ENCODE data around the gene CD200R1. TPM values are rescaled to one million over a fixed set of nuclear protein-coding genes. Genes with fewer than 3 reads are reported as not detected.
"Not testable (repeated sequence)": the region's sequence is repeated elsewhere in the genome, so short reads cannot be mapped to it uniquely, and the experiment has no call there.

The CD200R1 gene
- polyA plus RNA-seq, 4 donors: 0.27 to 1.3 (median 0.48) TPM; not detected in 1

DNA sequence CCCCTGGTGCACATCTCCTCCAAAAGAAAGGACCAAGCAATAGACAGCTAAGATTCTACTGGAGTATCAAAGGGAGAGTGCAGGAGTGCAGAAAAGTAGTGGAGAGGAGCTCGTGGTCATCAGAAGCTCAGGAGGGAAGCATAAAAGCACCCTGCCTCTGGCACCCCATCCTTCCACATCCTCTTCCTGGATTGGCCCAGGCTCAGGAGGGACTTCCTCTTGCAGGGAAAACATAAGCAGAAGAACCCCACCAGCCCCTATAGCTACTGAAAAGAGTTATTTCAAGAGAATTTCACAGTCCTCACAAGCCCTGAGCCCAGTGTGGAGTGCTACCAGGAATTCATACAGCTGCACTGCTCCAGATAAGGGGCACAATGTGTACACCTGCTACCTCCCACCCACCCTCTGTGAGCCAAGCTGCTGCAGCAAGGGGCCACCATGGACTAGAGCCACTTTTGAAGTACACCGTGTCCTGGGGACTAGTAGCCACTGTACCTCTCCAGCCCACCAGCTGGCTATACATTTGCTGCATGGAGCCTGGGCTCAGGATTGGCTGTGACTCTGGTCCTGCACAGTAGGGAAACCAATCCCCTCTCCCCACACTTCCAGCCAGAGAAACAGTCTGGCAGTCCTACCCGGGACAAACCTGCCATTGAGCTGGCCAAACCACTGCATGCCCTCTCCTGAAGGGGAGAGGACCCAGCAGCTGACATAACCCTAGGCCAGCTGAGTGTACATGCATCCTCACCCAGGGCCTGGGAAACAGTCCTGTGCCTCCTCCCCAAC lies 43.0 kb downstream of the CD200R1 start:
- WGBS, 3 donors: 64 to 73% (median 67%) methylated on average over 3 of the region's 3 CpGs
- DNase-seq (no peak), FAIRE-seq (no peak)
- H3K36me3 ChIP-seq (ENCODE audit: control insufficient read depth in 3 of 3, insufficient read depth in 2 of 3, low read depth in 1 of 3, low read length in 3 of 3): no peaks in the 10 kb centered on the region
- H3K4me3 ChIP-seq (ENCODE audit: low read depth in 1 of 3, low read length in 3 of 3): no peak overlapping the region
- no peaks in the 10 kb centered on the region for H3K9me3 ChIP-seq (ENCODE audit: control insufficient read depth in 2 of 2, insufficient read depth in 1 of 2, low read depth in 1 of 2, low read length in 1 of 2)
- H3K27me3 ChIP-seq (ENCODE audit: control insufficient read depth in 3 of 3, insufficient read depth in 3 of 3, low read length in 3 of 3): no peaks in the 10 kb centered on the region
- H3K27ac ChIP-seq (ENCODE audit: low read depth in 1 of 3, low read length in 2 of 3): no peak overlapping the region
- no peaks in the 10 kb centered on the region for H3K4me1 ChIP-seq (ENCODE audit: control insufficient read depth in 3 of 3, insufficient read depth in 2 of 3, low read depth in 1 of 3, low read length in 2 of 3)

DNA sequence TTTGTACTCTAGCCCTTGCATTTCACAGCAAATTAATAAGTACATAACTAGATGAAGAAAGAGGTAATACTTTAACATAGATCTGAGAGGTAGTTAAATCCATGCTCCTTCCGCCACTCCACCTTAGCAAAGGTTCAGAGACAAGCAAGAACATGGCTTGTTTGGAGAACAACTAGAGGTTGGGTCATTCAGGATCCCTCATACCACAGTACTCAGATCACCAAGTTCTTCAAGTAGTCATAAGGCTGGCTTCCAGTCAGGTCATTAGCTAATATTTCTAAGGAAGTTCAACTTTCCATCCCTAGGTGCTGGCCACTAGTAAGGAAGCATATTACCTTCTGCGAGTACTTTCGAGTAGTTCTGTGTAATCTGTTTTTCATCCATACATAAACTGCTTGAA lies 44.1 kb downstream of the CD200R1 start:
- Histone ChIP-seq H3K4me1 (ENCODE audit: control insufficient read depth in 3 of 3, insufficient read depth in 2 of 3, low read depth in 1 of 3, low read length in 2 of 3) (no peaks in the 10 kb centered on the region), H3K27me3 (ENCODE audit: control insufficient read depth in 3 of 3, insufficient read depth in 3 of 3, low read length in 3 of 3) (no peaks in the 10 kb centered on the region), H3K9me3 (ENCODE audit: control insufficient read depth in 2 of 2, insufficient read depth in 1 of 2, low read depth in 1 of 2, low read length in 1 of 2) (no peaks in the 10 kb centered on the region), H3K27ac (ENCODE audit: low read depth in 1 of 3, low read length in 2 of 3) (no peak overlapping the region), H3K4me3 (ENCODE audit: low read depth in 1 of 3, low read length in 3 of 3) (no peak overlapping the region), H3K36me3 (ENCODE audit: control insufficient read depth in 3 of 3, insufficient read depth in 2 of 3, low read depth in 1 of 3, low read length in 3 of 3) (no peaks in the 10 kb centered on the region)
- no peak for DNase-seq
- 94 to 96% (median 96%) methylated on average over 3 of the region's 3 CpGs for WGBS, 3 donors
- FAIRE-seq: no peak

DNA sequence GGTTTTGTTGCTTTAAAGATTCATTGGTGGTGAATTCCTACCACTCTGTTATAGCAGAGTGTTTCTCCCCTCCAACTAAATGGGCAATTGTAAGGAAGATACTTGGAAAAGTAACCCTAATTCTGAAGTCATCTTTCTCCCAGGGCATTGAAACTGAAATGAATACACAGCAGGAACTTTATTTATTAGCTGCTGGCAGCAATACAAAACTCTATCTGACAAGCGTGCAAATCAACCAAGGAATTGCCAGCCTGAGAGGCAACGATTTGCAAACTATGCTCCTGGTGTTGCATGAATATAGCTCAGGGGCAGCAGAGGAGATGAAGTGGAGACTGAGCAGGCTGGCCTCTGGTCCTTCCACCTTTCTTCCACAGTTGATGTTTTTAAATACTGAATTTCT lies 48.9 kb downstream of the CD200R1 start:
- no peaks in the 10 kb centered on the region for H3K4me1 ChIP-seq (ENCODE audit: control insufficient read depth in 3 of 3, insufficient read depth in 2 of 3, low read depth in 1 of 3, low read length in 2 of 3)
- H3K4me3 ChIP-seq (ENCODE audit: low read depth in 1 of 3, low read length in 3 of 3): no peak overlapping the region
- DNase-seq: no peak
- no peak overlapping the region for H3K27ac ChIP-seq (ENCODE audit: low read depth in 1 of 3, low read length in 2 of 3)
- H3K36me3 ChIP-seq (ENCODE audit: control insufficient read depth in 3 of 3, insufficient read depth in 2 of 3, low read depth in 1 of 3, low read length in 3 of 3): no peaks in the 10 kb centered on the region
- no peak for FAIRE-seq
- whole genome bisulfite sequencing, 3 donors: 37 to 58% (median 44%) methylated on average over 2 of the region's 2 CpGs
- no peaks in the 10 kb centered on the region for H3K27me3 ChIP-seq (ENCODE audit: control insufficient read depth in 3 of 3, insufficient read depth in 3 of 3, low read length in 3 of 3)
- no peaks in the 10 kb centered on the region for H3K9me3 ChIP-seq (ENCODE audit: control insufficient read depth in 2 of 2, insufficient read depth in 1 of 2, low read depth in 1 of 2, low read length in 1 of 2)

DNA sequence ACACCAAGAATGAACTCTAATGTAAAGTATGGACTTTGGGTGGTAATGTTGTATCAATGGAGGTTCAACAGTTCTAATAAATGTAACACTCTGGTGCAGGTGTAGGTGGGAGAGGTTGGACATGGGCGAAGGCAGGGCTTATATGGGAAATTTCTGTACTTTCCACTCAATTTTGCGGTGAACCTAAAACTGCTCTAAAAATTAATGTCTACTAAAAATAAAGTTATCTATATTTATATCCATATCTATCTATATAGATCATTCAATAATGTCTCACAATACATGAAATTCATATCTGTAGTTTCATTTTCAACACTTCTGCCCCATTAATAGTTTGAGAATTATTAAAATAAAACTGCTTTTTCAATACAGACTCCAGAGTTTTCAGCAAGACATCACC lies 49.3 kb downstream of the CD200R1 start:
- FAIRE-seq (no peak), DNase-seq (no peak)
- no peaks in the 10 kb centered on the region for H3K4me1 ChIP-seq (ENCODE audit: control insufficient read depth in 3 of 3, insufficient read depth in 2 of 3, low read depth in 1 of 3, low read length in 2 of 3)
- no peak overlapping the region for H3K27ac ChIP-seq (ENCODE audit: low read depth in 1 of 3, low read length in 2 of 3)
- H3K4me3 ChIP-seq (ENCODE audit: low read depth in 1 of 3, low read length in 3 of 3): no peak overlapping the region
- WGBS, 3 donors: 81 to 91% (median 83%) methylated on average over 2 of the region's 2 CpGs
- no peaks in the 10 kb centered on the region for H3K27me3 ChIP-seq (ENCODE audit: control insufficient read depth in 3 of 3, insufficient read depth in 3 of 3, low read length in 3 of 3)
- H3K36me3 ChIP-seq (ENCODE audit: control insufficient read depth in 3 of 3, insufficient read depth in 2 of 3, low read depth in 1 of 3, low read length in 3 of 3): no peaks in the 10 kb centered on the region
- no peaks in the 10 kb centered on the region for H3K9me3 ChIP-seq (ENCODE audit: control insufficient read depth in 2 of 2, insufficient read depth in 1 of 2, low read depth in 1 of 2, low read length in 1 of 2)

DNA sequence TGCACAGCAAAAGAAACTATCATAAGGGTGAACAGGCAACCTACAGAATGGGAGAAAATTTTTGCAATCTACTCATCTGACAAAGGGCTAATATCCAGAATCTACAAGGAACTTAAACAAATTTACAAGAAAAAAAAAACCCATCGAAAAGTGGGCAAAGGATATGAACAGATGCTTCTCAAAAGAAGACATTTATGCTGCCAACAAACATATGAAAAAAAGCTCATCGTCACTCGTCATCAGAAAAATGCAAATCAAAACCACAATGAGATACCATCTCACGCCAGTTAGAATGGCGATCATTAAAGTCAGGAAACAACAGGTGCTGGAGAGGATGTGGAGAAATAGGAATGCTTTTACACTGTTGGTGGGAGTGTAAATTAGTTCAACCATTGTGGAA lies 55.4 kb downstream of the CD200R1 start:
- not testable (repeated sequence) for H3K4me3 ChIP-seq (ENCODE audit: low read depth in 1 of 3, low read length in 3 of 3); H3K4me1 ChIP-seq (ENCODE audit: control insufficient read depth in 3 of 3, insufficient read depth in 2 of 3, low read depth in 1 of 3, low read length in 2 of 3); H3K27ac ChIP-seq (ENCODE audit: low read depth in 1 of 3, low read length in 2 of 3); DNase-seq; H3K27me3 ChIP-seq (ENCODE audit: control insufficient read depth in 3 of 3, insufficient read depth in 3 of 3, low read length in 3 of 3); H3K36me3 ChIP-seq (ENCODE audit: control insufficient read depth in 3 of 3, insufficient read depth in 2 of 3, low read depth in 1 of 3, low read length in 3 of 3); H3K9me3 ChIP-seq (ENCODE audit: control insufficient read depth in 2 of 2, insufficient read depth in 1 of 2, low read depth in 1 of 2, low read length in 1 of 2); FAIRE-seq
- 88 to 89% (median 88%) methylated on average over 5 of the region's 5 CpGs for WGBS, 3 donors

DNA sequence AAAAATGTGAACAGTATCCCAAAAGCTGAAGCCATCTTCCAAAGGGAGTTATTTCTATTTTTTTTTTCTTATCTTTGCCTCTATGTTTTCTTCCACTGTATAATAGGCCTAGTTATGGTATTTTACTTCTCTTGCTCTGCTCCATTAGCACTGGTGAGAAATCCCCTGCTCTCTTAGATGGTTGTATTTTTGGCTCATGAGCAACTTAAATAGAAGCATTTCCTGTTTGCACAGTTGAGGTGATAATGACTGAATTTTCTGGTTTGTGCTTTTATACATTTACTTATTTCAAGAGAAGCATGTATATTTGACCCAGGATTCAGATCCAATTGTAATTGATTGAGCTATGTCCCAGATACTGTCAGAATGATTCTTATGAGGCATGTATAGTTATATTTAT lies 66.7 kb downstream of the CD200R1 start:
- DNase-seq (no peak), FAIRE-seq (no peak)
- H3K27me3 ChIP-seq (ENCODE audit: control insufficient read depth in 3 of 3, insufficient read depth in 3 of 3, low read length in 3 of 3): no peaks in the 10 kb centered on the region
- no peaks in the 10 kb centered on the region for H3K9me3 ChIP-seq (ENCODE audit: control insufficient read depth in 2 of 2, insufficient read depth in 1 of 2, low read depth in 1 of 2, low read length in 1 of 2)
- no peak overlapping the region for H3K27ac ChIP-seq (ENCODE audit: low read depth in 1 of 3, low read length in 2 of 3)
- H3K36me3 ChIP-seq (ENCODE audit: control insufficient read depth in 3 of 3, insufficient read depth in 2 of 3, low read depth in 1 of 3, low read length in 3 of 3): no peaks in the 10 kb centered on the region
- H3K4me1 ChIP-seq (ENCODE audit: control insufficient read depth in 3 of 3, insufficient read depth in 2 of 3, low read depth in 1 of 3, low read length in 2 of 3): no peaks in the 10 kb centered on the region
- H3K4me3 ChIP-seq (ENCODE audit: low read depth in 1 of 3, low read length in 3 of 3): no peak overlapping the region

DNA sequence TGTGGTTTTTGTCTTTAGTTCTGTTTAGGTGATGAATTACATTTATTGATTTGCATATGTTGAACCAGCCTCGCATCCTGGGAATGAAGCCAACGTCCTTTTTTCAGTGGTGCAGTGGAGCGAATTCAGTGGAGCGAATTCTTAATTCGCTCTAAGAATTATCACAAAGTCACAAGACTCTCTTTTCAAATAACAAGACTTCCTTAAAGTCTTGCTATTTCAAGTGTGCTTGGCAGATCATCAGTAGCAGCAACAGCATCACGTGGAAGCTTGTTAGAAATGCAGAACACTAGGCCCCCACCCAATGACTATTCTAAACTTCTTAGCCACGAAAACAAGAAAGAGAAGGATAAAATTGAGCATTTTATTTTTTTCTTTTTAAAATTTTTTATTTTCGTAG lies 70.1 kb downstream of the CD200R1 start:
- H3K36me3 ChIP-seq (ENCODE audit: control insufficient read depth in 3 of 3, insufficient read depth in 2 of 3, low read depth in 1 of 3, low read length in 3 of 3): no peaks in the 10 kb centered on the region
- WGBS, 3 donors: 79 to 84% (median 83%) methylated on average over 8 of the region's 8 CpGs
- no peaks in the 10 kb centered on the region for H3K4me1 ChIP-seq (ENCODE audit: control insufficient read depth in 3 of 3, insufficient read depth in 2 of 3, low read depth in 1 of 3, low read length in 2 of 3)
- no peak for DNase-seq
- H3K27ac ChIP-seq (ENCODE audit: low read depth in 1 of 3, low read length in 2 of 3): no peak overlapping the region
- FAIRE-seq: no peak
- H3K27me3 ChIP-seq (ENCODE audit: control insufficient read depth in 3 of 3, insufficient read depth in 3 of 3, low read length in 3 of 3): no peaks in the 10 kb centered on the region
- H3K9me3 ChIP-seq (ENCODE audit: control insufficient read depth in 2 of 2, insufficient read depth in 1 of 2, low read depth in 1 of 2, low read length in 1 of 2): no peaks in the 10 kb centered on the region
- no peak overlapping the region for H3K4me3 ChIP-seq (ENCODE audit: low read depth in 1 of 3, low read length in 3 of 3)

DNA sequence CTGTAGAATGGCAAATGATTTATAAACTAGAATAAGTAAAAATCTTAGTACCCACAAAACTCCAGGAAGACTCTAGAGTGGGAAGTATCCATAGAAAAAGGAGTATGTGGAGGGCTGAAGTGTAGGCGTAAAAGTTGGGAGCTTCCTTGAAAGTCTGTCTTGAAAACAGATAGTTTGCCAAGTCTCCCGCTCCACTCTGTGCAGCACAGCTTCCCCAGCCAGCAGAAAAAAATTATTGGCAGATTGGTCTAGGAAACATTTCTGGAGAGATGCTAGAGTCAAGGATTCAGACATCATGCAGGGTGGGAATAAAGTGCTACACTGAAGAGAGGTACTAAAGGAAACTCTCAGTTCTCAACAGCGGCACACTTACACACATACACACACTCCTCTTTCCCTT lies 74.8 kb downstream of the CD200R1 start:
- Histone ChIP-seq H3K4me1 (ENCODE audit: control insufficient read depth in 3 of 3, insufficient read depth in 2 of 3, low read depth in 1 of 3, low read length in 2 of 3) (no peaks in the 10 kb centered on the region), H3K36me3 (ENCODE audit: control insufficient read depth in 3 of 3, insufficient read depth in 2 of 3, low read depth in 1 of 3, low read length in 3 of 3) (no peaks in the 10 kb centered on the region), H3K27me3 (ENCODE audit: control insufficient read depth in 3 of 3, insufficient read depth in 3 of 3, low read length in 3 of 3) (no peaks in the 10 kb centered on the region), H3K9me3 (ENCODE audit: control insufficient read depth in 2 of 2, insufficient read depth in 1 of 2, low read depth in 1 of 2, low read length in 1 of 2) (no peaks in the 10 kb centered on the region), H3K4me3 (ENCODE audit: low read depth in 1 of 3, low read length in 3 of 3) (no peak overlapping the region), H3K27ac (ENCODE audit: low read depth in 1 of 3, low read length in 2 of 3) (no peak overlapping the region)
- WGBS, 3 donors: 74 to 88% (median 85%) methylated on average over 3 of the region's 3 CpGs
- FAIRE-seq: no peak
- DNase-seq: no peak

DNA sequence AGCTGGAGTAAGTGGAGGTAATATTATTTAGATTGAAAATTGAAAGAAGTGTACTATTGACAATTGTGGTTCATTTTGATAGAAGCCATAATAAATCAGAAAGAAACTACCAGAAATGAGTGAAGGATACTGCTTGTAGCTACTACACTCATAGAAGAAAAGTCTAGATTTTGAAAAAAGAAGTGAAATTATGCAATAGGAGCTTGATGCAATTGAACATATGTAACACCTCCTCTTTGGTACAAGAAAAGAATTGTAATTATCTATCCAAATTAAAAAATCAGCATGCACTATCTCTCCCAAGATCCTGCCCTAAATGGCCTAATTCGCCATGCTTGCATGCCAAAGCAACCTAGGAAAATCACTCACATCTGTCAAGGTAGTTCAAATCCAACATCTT lies 77.1 kb downstream of the CD200R1 start:
- DNase-seq: no peak
- H3K27me3 ChIP-seq (ENCODE audit: control insufficient read depth in 3 of 3, insufficient read depth in 3 of 3, low read length in 3 of 3): no peaks in the 10 kb centered on the region
- no peaks in the 10 kb centered on the region for H3K9me3 ChIP-seq (ENCODE audit: control insufficient read depth in 2 of 2, insufficient read depth in 1 of 2, low read depth in 1 of 2, low read length in 1 of 2)
- no peak overlapping the region for H3K27ac ChIP-seq (ENCODE audit: low read depth in 1 of 3, low read length in 2 of 3)
- WGBS, 3 donors: 80 to 88% (median 87%) methylated on average over 1 of the region's 1 CpG
- no peak overlapping the region for H3K4me3 ChIP-seq (ENCODE audit: low read depth in 1 of 3, low read length in 3 of 3)
- H3K4me1 ChIP-seq (ENCODE audit: control insufficient read depth in 3 of 3, insufficient read depth in 2 of 3, low read depth in 1 of 3, low read length in 2 of 3): no peaks in the 10 kb centered on the region
- no peak for FAIRE-seq
- H3K36me3 ChIP-seq (ENCODE audit: control insufficient read depth in 3 of 3, insufficient read depth in 2 of 3, low read depth in 1 of 3, low read length in 3 of 3): no peaks in the 10 kb centered on the region

Measured in small intestine (tissue), 7 donors.